HG02588 (cell line): ENCODE measurements around the gene KRT4.

ENCODE experiments used
- ATAC-seq: cut with Tn5 transposase; IDR thresholded peaks from one replicate; pipeline ENCODE4 v1.9.1; 2021; ENCODE audit warnings: mild to moderate bottlenecking, moderate library complexity; ENCODE audit not compliant: unreplicated experiment

KRT4 gene

GRCh38 chr12:52822771-52823510 lies 9.0 kb upstream of the KRT4 start:
- no peak for ATAC-seq

- no peak for ATAC-seq
Measured at GRCh38 chr12:52821826-52822660, 8.1 kb upstream of the KRT4 start.

- no peak for ATAC-seq
Measured at GRCh38 chr12:52821071-52821730, 7.3 kb upstream of the KRT4 start.

- ATAC-seq: no peak
Measured at GRCh38 chr12:52820521-52820920, 6.6 kb upstream of the KRT4 start.

- no peak for ATAC-seq
Measured at GRCh38 chr12:52819731-52820510, 6.0 kb upstream of the KRT4 start.

- ATAC-seq: no peak
Measured at GRCh38 chr12:52818887-52819420, 5.0 kb upstream of the KRT4 start.

- no peak for ATAC-seq
Measured at GRCh38 chr12:52818388-52818787, 4.5 kb upstream of the KRT4 start.

GRCh38 chr12:52817699-52818238 lies 3.9 kb upstream of the KRT4 start:
- no peak for ATAC-seq

GRCh38 chr12:52817003-52817698 lies 3.2 kb upstream of the KRT4 start:
- ATAC-seq: no peak

- no peak for ATAC-seq
Measured at GRCh38 chr12:52815676-52816588, 2.0 kb upstream of the KRT4 start.

- no peak for ATAC-seq
Measured at GRCh38 chr12:52815161-52815560, 1.2 kb upstream of the KRT4 start.

GRCh38 chr12:52814710-52815155 lies 817 bp upstream of the KRT4 start:
- ATAC-seq: no peak

GRCh38 chr12:52813203-52813819 lies 605 bp downstream of the KRT4 start:
- ATAC-seq: no peak

- no peak for ATAC-seq
Measured at GRCh38 chr12:52812749-52813148, 1.2 kb downstream of the KRT4 start.

GRCh38 chr12:52812073-52812400 lies 1.9 kb downstream of the KRT4 start:
- no peak for ATAC-seq

GRCh38 chr12:52811191-52812072 lies 2.5 kb downstream of the KRT4 start:
- ATAC-seq: no peak

GRCh38 chr12:52810554-52810953 lies 3.4 kb downstream of the KRT4 start:
- ATAC-seq: no peak
